Heart left ventricle (tissue), 16 donors: ENCODE results near the gene XRCC5. TPM values are rescaled to one million over a fixed set of nuclear protein-coding genes. Genes with fewer than 3 reads are reported as not detected.

Experiments used
- ATAC-seq, 4 donors: fragments of 200-7000 bp; cut with Tn5 transposase; one replicate each; pipeline ENCODE4 v1.9.1; 2020 to 2022; ENCODE audit warnings: moderate library complexity in 4 of 4, mild to moderate bottlenecking in 3 of 4, moderate number of reproducible peaks in 1 of 4
- DNase-seq, 5 donors: peaks; one replicate each; pipeline ENCODE4 v3.0.0-alpha.2; 2020
- H3K27ac ChIP-seq, 12 donors: fragments of 200-600 bp; sonication (generic) in 4 of 12; one replicate each; pipeline versions ENCODE4 v1.5.0 to v1.8.0; 2016 to 2022; ENCODE audit warnings: mild to moderate bottlenecking in 2 of 12
- H3K27me3 ChIP-seq, 9 donors: fragments of 200-600 bp; sonication (generic) in 2 of 9; one replicate each; pipeline versions ENCODE4 v1.5.1 to v1.8.0; 2016 to 2022; ENCODE audit warnings: mild to moderate bottlenecking in 3 of 9
- H3K36me3 ChIP-seq, 9 donors: fragments of 200-600 bp; sonication (generic) in 2 of 9; one replicate each; pipeline versions ENCODE4 v1.5.0 to v1.8.0; 2018 to 2022; ENCODE audit warnings: mild to moderate bottlenecking in 2 of 9
- H3K4me1 ChIP-seq, 12 donors: fragments of 200-600 bp; sonication (generic) in 4 of 12; one replicate each; pipeline versions ENCODE4 v1.5.0 to v1.8.0; 2016 to 2022; ENCODE audit warnings: mild to moderate bottlenecking in 3 of 12
- H3K4me3 ChIP-seq, 12 donors: fragments of 200-600 bp; sonication (generic) in 4 of 12; one replicate each; pipeline versions ENCODE4 v1.5.0 to v1.8.0; 2017 to 2022; ENCODE audit warnings: mild to moderate bottlenecking in 9 of 12, moderate library complexity in 4 of 12
- H3K9me3 ChIP-seq, 12 donors: fragments of 200-600 bp; sonication (generic) in 4 of 12; one replicate each; pipeline versions ENCODE4 v1.5.0 to v1.8.0; 2016 to 2022; ENCODE audit warnings: mild to moderate bottlenecking in 1 of 12
- POLR2A ChIP-seq, 2 donors: fragments of 450-650 bp; IDR thresholded peaks; one replicate each; pipeline ENCODE4 v1.6.1; 2017; ENCODE audit warnings: antibody characterized with exemption in 2 of 2, mild to moderate bottlenecking in 2 of 2, moderate library complexity in 2 of 2
- WGBS, 4 donors: extraction: QIAGEN DNeasy Blood & Tissue Kit in 2 of 4; methylation state at CpG; one replicate each; pipeline versions ENCODE4 v1.1.5 to v1.1.7; 2013 to 2018; 5-methylcytosine and 5-hydroxymethylcytosine counted together
- intact Hi-C, 10 donors: fragments of 100-400 bp; cut with DNase I; formaldehyde crosslinking; loops; one replicate each; pipeline versions ENCODE4 v1.11.1 to v1.14.2; 2022
- polyA plus RNA-seq, 2 donors: library from polyadenylated mRNA; stranded (reverse); fragments of 200-250 nt; gene quantifications; one replicate each; pipeline ENCODE4 v1.2.3, GENCODE V29; 2013
- total RNA-seq, 9 donors: library from RNA; depleted of rRNA in 2 of 9; stranded (reverse); fragments of >200 nt in 2 of 9; fragmentation: NEBNext Ultra II Directional in 3 of 9; extraction: Animal tissue kit (Norgen Biotek cat#: 25700) in 3 of 9; gene quantifications; one replicate each; pipeline versions ENCODE4 v1.1.0 to v1.2.4, GENCODE V29; 2016 to 2023
- TF ChIP-seq, protein P1 (sequence below), 12 donors: fragments of 200-600 bp; sonication (generic) in 4 of 12; IDR thresholded peaks; one replicate each; pipeline versions ENCODE4 v1.5.0 to v1.8.0; 2018 to 2022; ENCODE audit warnings: antibody characterized with exemption in 12 of 12, mild to moderate bottlenecking in 5 of 12
- donor health status: ischemic (EF 13 %, LVEDD 7.1; RV severe dilation, severe dysfunction).
- donor health status: healthy with polysubstance abuse.
- donor health status: DM: no; HTN: yes; CAD: no.
- donor health status: DM: no; HTN: no; CAD: no.
- donor health status: ischemic (EF 25% LVEDD 6.9; RV normal size, moderate dysfunction).
- donor health status: ischemic (EF 25% LVEDD 5.7; RV mildly dilated, moderate dysfunction).
- donor health status: healthy.
- donor health status: DM: yes; HTN: yes; CAD: no.
- donor health status: ischemic (EF 35%, LVEDD 5.7; RV mildly dilated, moderate dysfunction).
- donor health status: nonischemic (EF 11% LVEDD 7.7; RV severe dilation, severe dysfunction).
- donor health status: DM: yes; HTN: yes; CAD: no.
- donor health status: PGD.
- donor health status: ischemic (EF 29% LVEDD 5.4; RV normal size, mild dysfunction).
- donor health status: nonischemic (EF 23%, LVEDD 6.1; RV moderate dilation, normal function).

Gene XRCC5
- total and polyA plus RNA-seq, 11 donors, result 40.0 to 197 (median 126) TPM

GRCh38 chr2:216164087-216164486 is 54.9 kb downstream of the XRCC5 start:
- no peaks in the 10 kb centered on the region for H3K9me3 ChIP-seq
- peaks cover 0 to 5% (median 0%) of the 10 kb centered on the region in 12 donors for H3K4me1 ChIP-seq
- H3K27ac ChIP-seq, result no peak overlapping the region
- WGBS, 4 donors, result 94 to 96% (median 95%) methylated on average over 5 of the region's 5 CpGs
- H3K4me3 ChIP-seq, result no peak overlapping the region
- TF ChIP-seq, protein P1, sequence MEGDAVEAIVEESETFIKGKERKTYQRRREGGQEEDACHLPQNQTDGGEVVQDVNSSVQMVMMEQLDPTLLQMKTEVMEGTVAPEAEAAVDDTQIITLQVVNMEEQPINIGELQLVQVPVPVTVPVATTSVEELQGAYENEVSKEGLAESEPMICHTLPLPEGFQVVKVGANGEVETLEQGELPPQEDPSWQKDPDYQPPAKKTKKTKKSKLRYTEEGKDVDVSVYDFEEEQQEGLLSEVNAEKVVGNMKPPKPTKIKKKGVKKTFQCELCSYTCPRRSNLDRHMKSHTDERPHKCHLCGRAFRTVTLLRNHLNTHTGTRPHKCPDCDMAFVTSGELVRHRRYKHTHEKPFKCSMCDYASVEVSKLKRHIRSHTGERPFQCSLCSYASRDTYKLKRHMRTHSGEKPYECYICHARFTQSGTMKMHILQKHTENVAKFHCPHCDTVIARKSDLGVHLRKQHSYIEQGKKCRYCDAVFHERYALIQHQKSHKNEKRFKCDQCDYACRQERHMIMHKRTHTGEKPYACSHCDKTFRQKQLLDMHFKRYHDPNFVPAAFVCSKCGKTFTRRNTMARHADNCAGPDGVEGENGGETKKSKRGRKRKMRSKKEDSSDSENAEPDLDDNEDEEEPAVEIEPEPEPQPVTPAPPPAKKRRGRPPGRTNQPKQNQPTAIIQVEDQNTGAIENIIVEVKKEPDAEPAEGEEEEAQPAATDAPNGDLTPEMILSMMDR (IDR thresholded peaks at IDR 0.05), result no peak
- TF ChIP-seq POLR2A (IDR thresholded peaks at IDR 0.05), result no peak
- H3K36me3 ChIP-seq, result peaks cover 0 to 98% (median 89%) of the 10 kb centered on the region in 9 donors
- DNase-seq, result no peak
- intact Hi-C loops, result no loop called here
- no peaks in the 10 kb centered on the region for H3K27me3 ChIP-seq
- ATAC-seq, result no peak

DNA sequence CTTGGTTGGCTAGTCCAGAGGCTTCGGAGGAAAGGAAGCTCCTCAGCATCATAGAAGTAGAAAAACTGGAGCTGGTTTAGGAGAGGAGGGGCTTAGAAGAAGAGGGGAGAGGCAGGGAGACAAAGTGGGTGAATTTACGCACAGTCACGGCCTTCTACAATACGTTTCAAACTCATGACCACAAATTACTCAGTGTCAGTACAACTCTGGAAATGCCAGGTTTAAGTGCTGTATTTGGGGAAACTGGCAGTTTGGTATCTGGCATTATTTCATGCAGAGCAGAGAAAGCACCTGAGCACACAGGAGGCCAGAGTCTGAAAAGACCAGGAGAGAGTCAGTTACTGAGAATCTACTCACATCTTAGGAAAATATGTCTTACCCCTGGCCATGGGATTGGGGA is 55.4 kb downstream of the XRCC5 start:
- H3K27ac ChIP-seq, result no peak overlapping the region
- H3K27me3 ChIP-seq, result no peaks in the 10 kb centered on the region
- intact Hi-C loops, result no loop called here
- DNase-seq, result no peak
- peaks cover 0 to 9% (median 0%) of the 10 kb centered on the region in 12 donors for H3K4me1 ChIP-seq
- no peak for TF ChIP-seq POLR2A (IDR thresholded peaks at IDR 0.05)
- TF ChIP-seq, protein P1 (IDR thresholded peaks at IDR 0.05), result no peak
- 87 to 94% (median 90%) methylated on average over 4 of the region's 4 CpGs for WGBS, 4 donors
- ATAC-seq, result no peak
- H3K4me3 ChIP-seq, result no peak overlapping the region
- H3K9me3 ChIP-seq, result no peaks in the 10 kb centered on the region
- peaks cover 0 to 98% (median 89%) of the 10 kb centered on the region in 9 donors for H3K36me3 ChIP-seq

DNA sequence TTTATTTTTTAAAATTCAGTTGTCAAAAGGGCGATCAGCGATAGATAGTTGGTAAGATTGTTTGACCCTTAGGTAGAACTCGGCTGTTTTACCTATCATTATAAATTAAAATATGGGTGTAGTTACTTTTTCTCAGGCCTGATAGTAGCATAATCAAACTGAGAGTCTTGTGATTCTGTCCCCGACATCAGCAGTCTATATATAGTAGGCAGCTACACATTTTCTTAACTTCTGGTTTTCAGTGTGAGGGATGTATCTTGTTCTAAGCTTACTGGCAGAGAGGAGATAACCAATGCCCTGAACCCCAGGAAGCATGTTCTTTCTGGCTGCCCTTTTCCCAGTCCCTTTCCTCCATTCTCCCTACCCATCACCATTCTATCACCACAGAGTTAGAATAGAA is 56.6 kb downstream of the XRCC5 start:
- H3K36me3 ChIP-seq, result peaks cover 0 to 95% (median 87%) of the 10 kb centered on the region in 9 donors
- H3K27ac ChIP-seq, result no peak overlapping the region
- DNase-seq (no peak), ATAC-seq (no peak)
- H3K4me1 ChIP-seq, result peaks cover 0 to 16% (median 0%) of the 10 kb centered on the region in 12 donors
- no peak overlapping the region for H3K4me3 ChIP-seq
- 79 to 86% (median 83%) methylated on average over 4 of the region's 4 CpGs for WGBS, 4 donors
- H3K27me3 ChIP-seq, result no peaks in the 10 kb centered on the region
- H3K9me3 ChIP-seq, result no peaks in the 10 kb centered on the region
- intact Hi-C loops, result no loop called here
- TF ChIP-seq, protein P1 (IDR thresholded peaks at IDR 0.05), result no peak
- no peak for TF ChIP-seq POLR2A (IDR thresholded peaks at IDR 0.05)

DNA sequence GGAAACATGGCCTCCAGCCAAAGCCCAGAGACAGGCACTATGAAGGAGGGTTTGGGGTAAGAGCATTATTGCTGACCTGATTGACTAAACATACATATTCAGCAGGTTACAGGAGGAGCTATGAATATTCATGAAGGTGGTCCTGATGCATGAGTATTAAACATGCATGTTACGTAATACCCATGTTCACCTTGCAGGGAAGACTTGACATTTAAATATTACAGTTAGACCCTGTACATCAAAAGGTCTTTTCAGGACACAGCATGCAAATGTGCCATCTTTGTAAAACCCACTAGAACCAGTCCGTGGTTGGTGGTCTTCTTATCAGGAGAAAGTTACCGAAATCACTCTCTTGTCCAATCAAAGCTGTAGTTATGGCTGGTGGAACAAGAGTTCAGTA is 59.9 kb downstream of the XRCC5 start:
- Histone ChIP-seq H3K36me3 (peaks cover 0 to 93% (median 81%) of the 10 kb centered on the region in 9 donors), H3K4me3 (no peak overlapping the region), H3K4me1 (peaks cover 0 to 27% (median 0%) of the 10 kb centered on the region in 12 donors), H3K27ac (no peak overlapping the region), H3K9me3 (no peaks in the 10 kb centered on the region), H3K27me3 (no peaks in the 10 kb centered on the region)
- intact Hi-C loops, result no loop called here
- WGBS, 4 donors, result 93 to 100% (median 96%) methylated on average over 3 of the region's 3 CpGs
- ATAC-seq, result no peak
- DNase-seq, result no peak
- TF ChIP-seq POLR2A (IDR thresholded peaks at IDR 0.05), result no peak
- TF ChIP-seq, protein P1 (IDR thresholded peaks at IDR 0.05), result no peak
